K562 (cell line): Measurements from ENCODE around the gene POLR3GL. TPM values are rescaled to one million over a fixed set of nuclear protein-coding genes. Genes with fewer than 3 reads are reported as not detected.
A peak's percentile ranks its signal among the peaks of the same experiment; 100 is the strongest.

Experiments used
- ARHGAP35 ChIP-seq: fragments of 450-650 bp; IDR thresholded peaks from 2 replicates; pipeline ENCODE4 v1.6.1; 2018; ENCODE audit not compliant: partially characterized antibody
- BDP1 ChIP-seq: IDR thresholded peaks from 3 replicates; pipeline ENCODE4 v1.6.1; 2011; ENCODE audit not compliant: insufficient read length, insufficient read depth
- CHD1 ChIP-seq: fragments of 200-600 bp; sonication (generic); IDR thresholded peaks from one replicate; pipeline ENCODE4 v1.6.1; 2012; ENCODE audit warnings: mild to moderate bottlenecking, moderate library complexity, low read length, inconsistent platforms
- CUX1 ChIP-seq: fragments of 200-800 bp; sonication (Bioruptor generic); IDR thresholded peaks from 2 replicates; pipeline ENCODE4 v1.6.1; 2016; ENCODE audit warnings: missing genetic modification characterization, missing compliant biosample characterization
- DIDO1 ChIP-seq: fragments of 450-650 bp; IDR thresholded peaks from 2 replicates; pipeline ENCODE4 v1.6.1; 2016; ENCODE audit warnings: low read depth, missing biosample characterization, missing genetic modification characterization
- ETV5 ChIP-seq: sonication (generic); formaldehyde crosslinking; IDR thresholded peaks from 2 replicates; pipeline ENCODE4 v1.4.0; 2020; ENCODE audit warnings: low read depth, mild to moderate bottlenecking, missing genetic modification reagents
- GATA2 ChIP-seq: sonication (generic); formaldehyde crosslinking; IDR thresholded peaks from 2 replicates; pipeline ENCODE4 v1.4.0; 2020; ENCODE audit warnings: mild to moderate bottlenecking, missing genetic modification reagents
- HOXB6 ChIP-seq: fragments of 250-450 bp; sonication (Bioruptor Pico); IDR thresholded peaks from 2 replicates; pipeline ENCODE4 v1.5.1; 2022; ENCODE audit warnings: mild to moderate bottlenecking, borderline replicate concordance
- MCM2 ChIP-seq: fragments of 450-650 bp; IDR thresholded peaks from 2 replicates; pipeline ENCODE4 v1.6.1; 2017; ENCODE audit warnings: low read depth, mild to moderate bottlenecking
- MCM5 ChIP-seq: fragments of 450-650 bp; IDR thresholded peaks from 2 replicates; pipeline ENCODE4 v1.6.1; 2016; ENCODE audit warnings: low read depth
- NCOA2 ChIP-seq, 2 experiments: fragments of 450-650 bp; IDR thresholded peaks; 2 replicates each; pipeline ENCODE4 v1.6.1; 2018; ENCODE audit warnings: mild to moderate bottlenecking in 2 of 2, moderate library complexity in 1 of 2; ENCODE audit not compliant: partially characterized antibody in 2 of 2
- RBM22 ChIP-seq: fragments of 200-400 bp; formaldehyde crosslinking; IDR thresholded peaks from 2 replicates; pipeline ENCODE4 v1.6.1; 2018; ENCODE audit warnings: low read length, low read depth; ENCODE audit not compliant: poor library complexity, severe bottlenecking
- RCOR1 ChIP-seq, 2 experiments: IDR thresholded peaks; 2 replicates each; pipeline ENCODE4 v1.6.1; 2012; ENCODE audit warnings: low read depth in 2 of 2, low read length in 2 of 2, borderline replicate concordance in 1 of 2, improper control_type of control experiment in 1 of 2
- SETDB1 ChIP-seq: IDR thresholded peaks from one replicate; pipeline ENCODE4 v1.6.1; 2012; ENCODE audit warnings: low read length, control low read depth, inconsistent platforms
- TAF7 ChIP-seq: fragments of 450-650 bp; IDR thresholded peaks from 2 replicates; pipeline ENCODE4 v1.6.1; 2016; ENCODE audit warnings: missing genetic modification characterization, missing compliant biosample characterization
- TCFL5 ChIP-seq: fragments of 250-450 bp; sonication (Bioruptor Pico); conservative IDR thresholded peaks from 2 replicates; pipeline ENCODE4 v1.6.1; 2021; ENCODE audit warnings: mild to moderate bottlenecking, moderate library complexity, matching md5 sums
- ZBTB1 ChIP-seq: sonication (generic); formaldehyde crosslinking; IDR thresholded peaks from 2 replicates; pipeline ENCODE4 v1.8.1; 2023; ENCODE audit warnings: missing genetic modification reagents, low read depth, mild to moderate bottlenecking, borderline replicate concordance
- ZNF212 ChIP-seq: fragments of 450-650 bp; formaldehyde crosslinking; IDR thresholded peaks from 2 replicates; pipeline ENCODE4 v1.4.0; 2020; ENCODE audit warnings: mild to moderate bottlenecking
- polyA plus RNA-seq, 8 experiments: library from polyadenylated mRNA; depleted of rRNA in 4 of 8; stranded (reverse) in 5 of 8; unstranded in 3 of 8; fragments of >200 nt; fragmentation: Nextera tagmentation in 2 of 8; fragmentation: Illumina TruSeq in 1 of 8; extraction: Ambion mirVana in 2 of 8; extraction: Trizol in 1 of 8; gene quantifications; 2 replicates each; pipeline versions ENCODE4 v1.2.1 to v1.2.3, GENCODE V29; 2011 to 2014; ENCODE audit warnings: inconsistent platforms in 1 of 8, missing spikeins in 1 of 8
- total RNA-seq, 7 experiments: library from RNA; depleted of rRNA in 6 of 7; stranded (reverse); fragments of >200 nt in 6 of 7; fragmentation: Illumina TruSeq in 2 of 7; extraction: Trizol in 2 of 7; gene quantifications; 2 replicates each; pipeline versions ENCODE4 v1.2.1 to v1.2.3, GENCODE V29; 2011 to 2021; ENCODE audit warnings: low replicate concordance in 1 of 7
- TF ChIP-seq, protein P1 (sequence below): sonication (generic); formaldehyde crosslinking; IDR thresholded peaks from 2 replicates; pipeline ENCODE4 v1.8.1; 2023; ENCODE audit warnings: mild to moderate bottlenecking, missing genetic modification reagents
- TF ChIP-seq, protein P2 (sequence below): fragments of 450-650 bp; formaldehyde crosslinking; IDR thresholded peaks from 2 replicates; pipeline ENCODE4 v1.4.0; 2022; ENCODE audit warnings: mild to moderate bottlenecking, moderate library complexity

POLR3GL gene
- total and polyA plus RNA-seq, 9 of the 15 experiments (the other 6 are each of a cell fraction or from before 2014, with no cell fraction given): 14.6 to 48.4 (median 38.2) TPM

GRCh38 chr1:145996433-145997015, 32.0 kb downstream of the POLR3GL start, which contains the start of gene TXNIP (continued):
- TF ChIP-seq ZNF212 (CRISPR knock-in tag): no peak
- TF ChIP-seq ARHGAP35: no peak
- peak; percentile 74 for TF ChIP-seq TAF7
- TF ChIP-seq, protein P1, sequence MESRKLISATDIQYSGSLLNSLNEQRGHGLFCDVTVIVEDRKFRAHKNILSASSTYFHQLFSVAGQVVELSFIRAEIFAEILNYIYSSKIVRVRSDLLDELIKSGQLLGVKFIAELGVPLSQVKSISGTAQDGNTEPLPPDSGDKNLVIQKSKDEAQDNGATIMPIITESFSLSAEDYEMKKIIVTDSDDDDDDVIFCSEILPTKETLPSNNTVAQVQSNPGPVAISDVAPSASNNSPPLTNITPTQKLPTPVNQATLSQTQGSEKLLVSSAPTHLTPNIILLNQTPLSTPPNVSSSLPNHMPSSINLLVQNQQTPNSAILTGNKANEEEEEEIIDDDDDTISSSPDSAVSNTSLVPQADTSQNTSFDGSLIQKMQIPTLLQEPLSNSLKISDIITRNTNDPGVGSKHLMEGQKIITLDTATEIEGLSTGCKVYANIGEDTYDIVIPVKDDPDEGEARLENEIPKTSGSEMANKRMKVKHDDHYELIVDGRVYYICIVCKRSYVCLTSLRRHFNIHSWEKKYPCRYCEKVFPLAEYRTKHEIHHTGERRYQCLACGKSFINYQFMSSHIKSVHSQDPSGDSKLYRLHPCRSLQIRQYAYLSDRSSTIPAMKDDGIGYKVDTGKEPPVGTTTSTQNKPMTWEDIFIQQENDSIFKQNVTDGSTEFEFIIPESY (CRISPR knock-in tag): no peak
- no peak for TF ChIP-seq GATA2 (CRISPR knock-in tag)
- TF ChIP-seq ETV5 (CRISPR knock-in tag): peak; percentile 55
- TF ChIP-seq RBM22: no peak
- no peak for TF ChIP-seq ZBTB1 (CRISPR knock-in tag)
- TF ChIP-seq TCFL5: no peak; the same call in 1 of the 2 replicates
- TF ChIP-seq NCOA2 (IDR thresholded peaks at IDR 0.05; ENCODE audit: partially characterized antibody in 2 of 2): no peak
- no peak for TF ChIP-seq MCM2
- TF ChIP-seq, protein P2, sequence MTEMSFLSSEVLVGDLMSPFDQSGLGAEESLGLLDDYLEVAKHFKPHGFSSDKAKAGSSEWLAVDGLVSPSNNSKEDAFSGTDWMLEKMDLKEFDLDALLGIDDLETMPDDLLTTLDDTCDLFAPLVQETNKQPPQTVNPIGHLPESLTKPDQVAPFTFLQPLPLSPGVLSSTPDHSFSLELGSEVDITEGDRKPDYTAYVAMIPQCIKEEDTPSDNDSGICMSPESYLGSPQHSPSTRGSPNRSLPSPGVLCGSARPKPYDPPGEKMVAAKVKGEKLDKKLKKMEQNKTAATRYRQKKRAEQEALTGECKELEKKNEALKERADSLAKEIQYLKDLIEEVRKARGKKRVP: peak; percentile 57
- no peak for TF ChIP-seq BDP1
- no peak for TF ChIP-seq CUX1
- no peak for TF ChIP-seq MCM5
- peak in 1 of 2 experiments; percentile 69; a peak in 1 of 4 replicates for TF ChIP-seq RCOR1 (IDR thresholded peaks at IDR 0.05; ENCODE audit: borderline replicate concordance in 1 of 2, low read depth in 2 of 2, low read length in 2 of 2)
- no peak for TF ChIP-seq HOXB6 (CRISPR knock-in tag)
- peak; percentile 73 for TF ChIP-seq SETDB1
- no peak for TF ChIP-seq DIDO1 (tag)
- peak; percentile 81 for TF ChIP-seq CHD1
